Activated effector memory CD4-positive, alpha-beta T cell treated with Interleukin-2 at 50 U/mL for 16 hours (primary cell): ENCODE data around the gene FRYL.
"Not testable (repeated sequence)": the region's sequence is repeated elsewhere in the genome, so short reads cannot be mapped to it uniquely, and the experiment has no call there.

Source experiments
- DNase-seq: peaks from one replicate; pipeline ENCODE4 v3.0.0-alpha.2; 2020

Gene FRYL

GRCh38 chr4:48781968-48782367 is 1.9 kb upstream of the FRYL start:
- no peak for DNase-seq

- DNase-seq, result no peak
These were observed 761 bp upstream of the FRYL start for GRCh38 chr4:48780865-48781214.

- peak; percentile 63 for DNase-seq
These were observed 733 bp downstream of the FRYL start for GRCh38 chr4:48779095-48779997.

GRCh38 chr4:48778431-48779094 is 1.5 kb downstream of the FRYL start:
- DNase-seq, result no peak

- DNase-seq, result no peak
These were observed 2.3 kb downstream of the FRYL start for GRCh38 chr4:48777739-48778138.

GRCh38 chr4:48774760-48775710 is 5.0 kb downstream of the FRYL start:
- no peak for DNase-seq

GRCh38 chr4:48772556-48772955 is 7.5 kb downstream of the FRYL start:
- DNase-seq, result no peak

GRCh38 chr4:48767055-48767929 is 12.8 kb downstream of the FRYL start:
- no peak for DNase-seq

- no peak for DNase-seq
These were observed 13.8 kb downstream of the FRYL start for GRCh38 chr4:48766131-48766792.

GRCh38 chr4:48762408-48762807 is 17.7 kb downstream of the FRYL start:
- no peak for DNase-seq

GRCh38 chr4:48761286-48761685 is 18.8 kb downstream of the FRYL start:
- DNase-seq, result no peak

GRCh38 chr4:48758703-48759102 is 21.4 kb downstream of the FRYL start:
- DNase-seq, result not testable (repeated sequence)

- no peak for DNase-seq
These were observed 23.3 kb downstream of the FRYL start for GRCh38 chr4:48756689-48757220.

GRCh38 chr4:48755281-48755680 is 24.8 kb downstream of the FRYL start:
- DNase-seq, result no peak

- no peak for DNase-seq
These were observed 26.9 kb downstream of the FRYL start for GRCh38 chr4:48753159-48753558.

GRCh38 chr4:48752726-48753125 is 27.4 kb downstream of the FRYL start:
- no peak for DNase-seq

- no peak for DNase-seq
These were observed 27.8 kb downstream of the FRYL start for GRCh38 chr4:48752246-48752645.

GRCh38 chr4:48748949-48749596 is 31.0 kb downstream of the FRYL start:
- DNase-seq, result no peak

GRCh38 chr4:48746608-48747362 is 33.3 kb downstream of the FRYL start:
- DNase-seq, result no peak

GRCh38 chr4:48745223-48745622 is 34.9 kb downstream of the FRYL start:
- not testable (repeated sequence) for DNase-seq
